Type B pancreatic cell (in vitro differentiated cells): ENCODE results near the gene RAB14. TPM values are rescaled to one million over a fixed set of nuclear protein-coding genes. Genes with fewer than 3 reads are reported as not detected.
A peak's percentile ranks its signal among the peaks of the same experiment; 100 is the strongest.

Experiments
- DNase-seq: peaks from one replicate; pipeline ENCODE4 v3.0.0; 2021; ENCODE audit warnings: mixed read lengths; ENCODE audit not compliant: unreplicated experiment; ENCODE audit errors: extremely low spot score
- H3K27ac Mint-ChIP-seq: 2 replicates; pipeline ENCODE4 v1.8.0; 2021; ENCODE audit warnings: mild to moderate bottlenecking, mixed read lengths
- H3K27me3 Mint-ChIP-seq: 2 replicates; pipeline ENCODE4 v1.8.0; 2021; ENCODE audit warnings: mixed read lengths
- H3K36me3 Mint-ChIP-seq: 2 replicates; pipeline ENCODE4 v1.8.0; 2021; ENCODE audit warnings: mixed read lengths
- H3K4me1 Mint-ChIP-seq: one replicate; pipeline ENCODE4 v1.8.0; 2021; ENCODE audit warnings: mixed read lengths; ENCODE audit not compliant: unreplicated experiment
- H3K4me3 Mint-ChIP-seq: 2 replicates; pipeline ENCODE4 v1.8.0; 2021; ENCODE audit warnings: mild to moderate bottlenecking, mixed read lengths
- H3K9me3 Mint-ChIP-seq: 2 replicates; pipeline ENCODE4 v1.8.0; 2021; ENCODE audit warnings: mixed read lengths
- CTCF ChIP-seq: fragments of 200-600 bp; sonication (generic); conservative IDR thresholded peaks from 2 replicates; pipeline ENCODE4 v1.5.0; 2021; ENCODE audit warnings: antibody characterized with exemption, mild to moderate bottlenecking
- total RNA-seq: library from RNA; stranded (reverse); gene quantifications from 2 replicates; pipeline ENCODE4 v1.2.1, GENCODE V29; 2021; ENCODE audit warnings: low replicate concordance

Gene RAB14
- total RNA-seq, 1 donor from 2014 or later, result 59.4 TPM

DNA sequence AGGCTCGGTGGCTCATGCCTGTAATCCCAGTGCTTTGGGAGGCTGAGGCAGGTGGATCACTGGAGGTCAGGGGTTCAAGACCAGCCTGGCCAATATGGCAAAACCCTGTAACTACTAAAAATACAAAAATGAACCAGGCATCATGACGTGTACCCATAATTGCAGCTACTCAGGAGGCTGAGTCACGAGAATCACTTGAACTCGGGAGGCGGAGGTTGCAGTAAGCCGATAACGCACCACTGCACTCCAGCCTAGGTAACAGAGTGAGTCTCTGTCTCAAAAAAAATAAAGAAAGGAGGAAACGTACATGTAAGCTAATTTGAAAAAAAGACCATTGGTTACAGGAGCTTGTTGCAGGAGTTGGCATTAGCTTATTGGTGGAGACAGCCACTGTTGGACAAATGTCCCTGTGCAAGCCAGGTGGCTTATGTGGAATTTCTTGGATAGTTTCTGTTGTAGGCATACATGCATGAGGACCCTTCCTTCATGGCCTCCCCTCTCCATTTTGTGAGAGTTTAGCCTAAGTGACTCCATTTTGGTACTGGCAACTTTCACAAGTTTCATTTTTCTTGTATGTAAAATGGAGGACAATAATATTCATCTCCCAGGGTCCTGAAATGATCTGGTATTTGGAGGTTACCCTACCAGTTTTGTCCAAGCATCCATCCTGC lies 16.8 kb upstream of the RAB14 start:
- Mint-ChIP-seq H3K27ac (no peak overlapping the region), H3K4me1 (peaks cover under 1% of the 10 kb centered on the region), H3K4me3 (no peak overlapping the region), H3K36me3 (no peaks in the 10 kb centered on the region), H3K27me3 (no peaks in the 10 kb centered on the region), H3K9me3 (no peaks in the 10 kb centered on the region)
- no peak for TF ChIP-seq CTCF
- DNase-seq, result no peak

- no peak for DNase-seq
- Mint-ChIP-seq H3K4me3 (no peak overlapping the region), H3K4me1 (peaks cover 6% of the 10 kb centered on the region), H3K36me3 (no peaks in the 10 kb centered on the region), H3K27ac (no peak overlapping the region), H3K9me3 (no peaks in the 10 kb centered on the region), H3K27me3 (no peaks in the 10 kb centered on the region)
- no peak for TF ChIP-seq CTCF
Measured at GRCh38 chr9:121217609-121218292, 16.1 kb upstream of the RAB14 start.

DNA sequence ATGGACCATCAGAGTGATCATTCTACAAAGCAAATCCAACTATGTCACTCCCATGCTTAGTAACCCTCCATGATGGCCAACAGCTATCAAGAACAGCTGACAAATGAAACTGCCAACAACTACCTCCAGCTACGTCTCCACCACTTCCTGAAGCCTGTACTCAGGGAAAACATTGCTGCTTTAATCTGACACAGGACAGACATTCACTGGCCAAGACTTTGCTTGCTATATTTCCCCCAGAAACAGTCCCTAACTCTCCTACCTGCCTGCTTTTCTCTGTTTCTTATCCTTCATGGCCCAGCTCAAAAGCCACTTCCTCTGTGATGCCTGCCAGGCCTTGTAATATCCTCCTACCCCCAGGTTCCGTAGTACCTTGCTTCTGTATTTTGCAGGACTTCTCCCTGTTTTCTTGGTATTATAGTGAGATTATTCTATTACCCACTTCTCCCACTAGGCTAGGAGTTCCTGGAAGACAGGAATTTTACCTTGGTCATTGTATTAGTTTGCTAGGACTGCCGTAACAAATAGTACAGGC lies 14.7 kb upstream of the RAB14 start:
- Mint-ChIP-seq H3K36me3 (no peaks in the 10 kb centered on the region), H3K4me3 (no peak overlapping the region), H3K27me3 (no peaks in the 10 kb centered on the region), H3K4me1 (peaks cover 6% of the 10 kb centered on the region), H3K9me3 (no peaks in the 10 kb centered on the region), H3K27ac (no peak overlapping the region)
- DNase-seq, result no peak
- TF ChIP-seq CTCF, result no peak

GRCh38 chr9:121214005-121214404 lies 12.3 kb upstream of the RAB14 start:
- H3K4me1 Mint-ChIP-seq, result peaks cover 6% of the 10 kb centered on the region
- no peaks in the 10 kb centered on the region for H3K9me3 Mint-ChIP-seq
- H3K36me3 Mint-ChIP-seq, result no peaks in the 10 kb centered on the region
- no peak overlapping the region for H3K27ac Mint-ChIP-seq
- TF ChIP-seq CTCF, result no peak
- no peak overlapping the region for H3K4me3 Mint-ChIP-seq
- no peaks in the 10 kb centered on the region for H3K27me3 Mint-ChIP-seq
- no peak for DNase-seq

- TF ChIP-seq CTCF, result peak; percentile 97
- DNase-seq, result peak; percentile 90
- no peak overlapping the region for H3K4me3 Mint-ChIP-seq
- peak overlapping the region; percentile 81 for H3K27ac Mint-ChIP-seq
- peaks cover 6% of the 10 kb centered on the region for H3K4me1 Mint-ChIP-seq
- no peaks in the 10 kb centered on the region for H3K36me3 Mint-ChIP-seq
- H3K9me3 Mint-ChIP-seq, result no peaks in the 10 kb centered on the region
- no peaks in the 10 kb centered on the region for H3K27me3 Mint-ChIP-seq
Measured at GRCh38 chr9:121213136-121213806, 11.6 kb upstream of the RAB14 start.
